K562 (cell line): Measurements from ENCODE around the gene FAM193A. TPM values are rescaled to one million over a fixed set of nuclear protein-coding genes. Genes with fewer than 3 reads are reported as not detected.

Source experiments
- ATAC-seq: fragments of 200-7000 bp; cut with Tn5 transposase; 3 replicates; pipeline ENCODE4 v1.9.1; 2020; ENCODE audit warnings: moderate library complexity
- BruUV-seq: library from RNA; stranded (reverse); fragments of 400-500 nt; replicated peaks from 2 replicates; lab custom pipeline; 2021; lab: Mats Ljungman, UMichigan
- CTCF ChIA-PET: fragments of 300-600 bp; formaldehyde crosslinking; extraction: SDS; loops from one replicate; lab custom pipeline; 2021; ENCODE audit warnings: low intra/inter-chr PET ratio; lab: Yijun Ruan, JAX
- POLR2A ChIA-PET: fragments of 300-600, 350-650 bp; sonication (Branson Sonifier 250); formaldehyde crosslinking; extraction: SDS; loops from one replicate; lab custom pipeline; 2021; ENCODE audit warnings: antibody characterized with exemption, inconsistent platforms; lab: Yijun Ruan, JAX
- DNase-seq, 4 experiments: peaks; one replicate each; pipeline versions ENCODE4 v3.0.0 to v3.0.0-alpha.2; 2011 to 2018; ENCODE audit warnings: low spot score in 3 of 4, mixed read lengths in 3 of 4; ENCODE audit errors: extremely low read depth in 1 of 4
- FAIRE-seq: peaks from 2 replicates; lab custom pipeline; 2011; peaks lifted over from hg19 to GRCh38; lab: Jason Lieb, UNC
- H2AFZ ChIP-seq: 2 replicates; pipeline ENCODE4 v1.6.0; 2011; ENCODE audit warnings: low read depth, low read length, control low read depth, inconsistent platforms
- H3K27ac ChIP-seq: fragments of 200-600 bp; 3 replicates; pipeline ENCODE4 v1.8.0; 2011; ENCODE audit warnings: low read depth, mild to moderate bottlenecking, control low read depth, inconsistent platforms, low read length, moderate library complexity, mixed read lengths; ENCODE audit errors: extremely low read depth
- H3K27me3 ChIP-seq, 2 experiments: fragments of 300-600 bp in 1 of 2; 2 replicates in 1 of 2; 3 replicates in 1 of 2; pipeline versions ENCODE4 v1.6.0 to v1.8.0; 2011; ENCODE audit warnings: inconsistent platforms in 2 of 2, low read length in 2 of 2, mild to moderate bottlenecking in 1 of 2, mixed read lengths in 1 of 2, moderate library complexity in 1 of 2; ENCODE audit not compliant: control insufficient read depth in 2 of 2, insufficient read depth in 2 of 2
- H3K36me3 ChIP-seq: fragments of 300-600 bp; 3 replicates; pipeline ENCODE4 v1.8.0; 2011; ENCODE audit warnings: mild to moderate bottlenecking, low read length, inconsistent platforms; ENCODE audit not compliant: control insufficient read depth, insufficient read depth
- H3K4me1 ChIP-seq, 2 experiments: fragments of 200-600 bp in 1 of 2; replicated peaks in 1 of 2; 2 replicates in 1 of 2; 3 replicates in 1 of 2; pipeline versions ENCODE4 v1.5.1 to v1.8.0; 2011; ENCODE audit warnings: inconsistent platforms in 2 of 2, low read length in 2 of 2, mild to moderate bottlenecking in 1 of 2, mixed read lengths in 1 of 2, moderate library complexity in 1 of 2; ENCODE audit not compliant: control insufficient read depth in 2 of 2, insufficient read depth in 2 of 2
- H3K4me2 ChIP-seq: 2 replicates; pipeline ENCODE4 v1.6.1; 2011; ENCODE audit warnings: low read length, control low read depth, inconsistent platforms, mixed read lengths; ENCODE audit not compliant: insufficient read depth
- H3K4me3 ChIP-seq: fragments of 200-600 bp; sonication (generic), shearing (Covaris generic); 2 replicates; pipeline ENCODE4 v1.5.1; 2016; ENCODE audit warnings: control low read depth, inconsistent platforms
- H3K79me2 ChIP-seq: fragments of 200-600 bp; 3 replicates; pipeline ENCODE4 v1.8.0; 2011; ENCODE audit warnings: low read length, inconsistent platforms; ENCODE audit not compliant: control insufficient read depth, insufficient read depth
- H3K9ac ChIP-seq, 2 experiments: 2 replicates each; pipeline versions ENCODE4 v1.6.0 to v1.6.1; 2011; ENCODE audit warnings: low read depth in 2 of 2, low read length in 2 of 2, control low read depth in 1 of 2, inconsistent platforms in 1 of 2, mild to moderate bottlenecking in 1 of 2, mixed read lengths in 1 of 2; ENCODE audit not compliant: insufficient read depth in 1 of 2
- H3K9me1 ChIP-seq: one replicate; pipeline ENCODE4 v1.6.0; 2011; ENCODE audit warnings: inconsistent platforms, mild to moderate bottlenecking, low read length, moderate library complexity; ENCODE audit not compliant: control insufficient read depth, insufficient read depth
- H3K9me3 ChIP-seq: replicated peaks from 2 replicates; pipeline ENCODE4 v1.5.1; 2011; ENCODE audit warnings: low read depth, low read length, inconsistent platforms; ENCODE audit not compliant: control insufficient read depth, insufficient read depth
- H4K20me1 ChIP-seq: replicated peaks from 2 replicates; pipeline ENCODE4 v1.6.1; 2011; ENCODE audit warnings: low read length, inconsistent platforms, mixed read lengths; ENCODE audit not compliant: control insufficient read depth, insufficient read depth
- HMG20A ChIP-seq: fragments of 450-650 bp; formaldehyde crosslinking; conservative IDR thresholded peaks from 2 replicates; pipeline ENCODE4 v1.4.0; 2020; ENCODE audit warnings: mild to moderate bottlenecking, mixed read lengths
- HOXB6 ChIP-seq: fragments of 250-450 bp; sonication (Bioruptor Pico); IDR thresholded peaks from 2 replicates; pipeline ENCODE4 v1.5.1; 2022; ENCODE audit warnings: mild to moderate bottlenecking, borderline replicate concordance
- JUND ChIP-seq, 2 experiments: IDR thresholded peaks; 2 replicates in 1 of 2; 3 replicates in 1 of 2; pipeline ENCODE4 v1.6.1; 2011; ENCODE audit warnings: borderline replicate concordance in 2 of 2, low read depth in 2 of 2, low read length in 2 of 2, improper control_type of control experiment in 1 of 2, missing biosample characterization in 1 of 2, missing genetic modification characterization in 1 of 2, missing genetic modification reagents in 1 of 2
- MEF2D ChIP-seq: conservative IDR thresholded peaks from 2 replicates; pipeline ENCODE4 v1.6.1; 2016; ENCODE audit warnings: low read depth, missing genetic modification characterization, missing compliant biosample characterization
- RAD51 ChIP-seq: fragments of 450-650 bp; IDR thresholded peaks from 2 replicates; pipeline ENCODE4 v1.7.1; 2016; ENCODE audit warnings: low read depth, mild to moderate bottlenecking, borderline replicate concordance
- SMARCE1 ChIP-seq: fragments of 450-650 bp; IDR thresholded peaks from 2 replicates; pipeline ENCODE4 v1.7.1; 2016; ENCODE audit warnings: mild to moderate bottlenecking
- ZNF212 ChIP-seq: fragments of 450-650 bp; formaldehyde crosslinking; IDR thresholded peaks from 2 replicates; pipeline ENCODE4 v1.4.0; 2020; ENCODE audit warnings: mild to moderate bottlenecking
- WGBS: fragments of 100-300 bp; shearing (Covaris generic); methylation state at CpG from one replicate; pipeline ENCODE4 v1.1.6; 2016; ENCODE audit warnings: low coverage, mixed read lengths; ENCODE audit not compliant: insufficient coverage; ENCODE audit errors: missing lambda C conversion rate; 5-methylcytosine and 5-hydroxymethylcytosine counted together
- in situ Hi-C: fragments of 300-500 bp; cut with MboI; formaldehyde crosslinking; loops from 4 replicates; pipeline ENCODE4 v1.15.0; 2018; ENCODE audit warnings: inconsistent platforms, mixed read lengths
- intact Hi-C: fragments of 100-400 bp; cut with micrococcal nuclease; formaldehyde crosslinking; loops from 2 replicates; pipeline ENCODE4 v1.14.2; 2022
- polyA plus RNA-seq, 8 experiments: library from polyadenylated mRNA; depleted of rRNA in 4 of 8; stranded (reverse) in 5 of 8; unstranded in 3 of 8; fragments of >200 nt; fragmentation: Nextera tagmentation in 2 of 8; fragmentation: Illumina TruSeq in 1 of 8; extraction: Ambion mirVana in 2 of 8; extraction: Trizol in 1 of 8; gene quantifications; 2 replicates each; pipeline versions ENCODE4 v1.2.1 to v1.2.3, GENCODE V29; 2011 to 2014; ENCODE audit warnings: inconsistent platforms in 1 of 8, missing spikeins in 1 of 8
- total RNA-seq, 7 experiments: library from RNA; depleted of rRNA in 6 of 7; stranded (reverse); fragments of >200 nt in 6 of 7; fragmentation: Illumina TruSeq in 2 of 7; extraction: Trizol in 2 of 7; gene quantifications; 2 replicates each; pipeline versions ENCODE4 v1.2.1 to v1.2.3, GENCODE V29; 2011 to 2021; ENCODE audit warnings: low replicate concordance in 1 of 7
- TF ChIP-seq, protein P1 (sequence below): fragments of 450-650 bp; IDR thresholded peaks from 2 replicates; pipeline ENCODE4 v1.6.1; 2018; ENCODE audit not compliant: partially characterized antibody
- TF ChIP-seq, protein P2 (sequence below), 2 experiments: fragments of 250-450 bp in 1 of 2; fragments of 450-650 bp in 1 of 2; sonication (Bioruptor Pico) in 1 of 2; IDR thresholded peaks; 2 replicates each; pipeline versions ENCODE4 v1.6.1 to v1.8.0; 2016 to 2021; ENCODE audit warnings: mild to moderate bottlenecking in 2 of 2, moderate library complexity in 2 of 2, missing compliant biosample characterization in 1 of 2, missing genetic modification characterization in 1 of 2
- TF ChIP-seq, protein P3 (sequence below): sonication (generic); formaldehyde crosslinking; IDR thresholded peaks from 2 replicates; pipeline ENCODE4 v1.8.1; 2023; ENCODE audit warnings: mild to moderate bottlenecking, missing genetic modification reagents
- TF ChIP-seq, protein P4 (sequence below): fragments of 250-450 bp; sonication (Bioruptor Pico); IDR thresholded peaks from 2 replicates; pipeline ENCODE4 v1.5.0; 2021

Gene FAM193A
- total and polyA plus RNA-seq, 9 of the 15 experiments (the other 6 are each of a cell fraction or from before 2014, with no cell fraction given), result 0.46 to 24.6 (median 9.6) TPM

DNA sequence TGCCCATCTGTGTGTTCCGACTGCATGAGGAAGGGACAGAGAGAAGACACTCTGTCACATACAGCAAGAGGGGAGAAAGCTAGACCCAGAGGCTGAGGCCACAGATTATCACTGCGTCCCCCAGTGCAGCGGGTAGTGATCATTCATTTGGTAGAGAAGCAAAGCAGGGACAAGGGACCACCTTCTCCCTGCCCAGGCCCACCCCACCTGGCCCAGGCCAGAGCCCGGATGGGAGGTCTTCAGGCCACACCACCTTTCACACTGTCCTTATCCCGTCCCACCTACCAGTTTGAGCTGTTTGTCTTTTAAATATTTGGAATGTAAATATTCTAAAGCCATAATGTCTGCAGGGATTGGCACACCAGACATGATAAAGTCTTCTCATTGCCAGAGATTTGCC lies 209.1 kb downstream of the FAM193A start:
- WGBS, result 85% methylated on average over 5 of the region's 5 CpGs
- H3K79me2 ChIP-seq, result peaks cover 8% of the 10 kb centered on the region; the same call in 1 of the 3 replicates
- TF ChIP-seq, protein P1, sequence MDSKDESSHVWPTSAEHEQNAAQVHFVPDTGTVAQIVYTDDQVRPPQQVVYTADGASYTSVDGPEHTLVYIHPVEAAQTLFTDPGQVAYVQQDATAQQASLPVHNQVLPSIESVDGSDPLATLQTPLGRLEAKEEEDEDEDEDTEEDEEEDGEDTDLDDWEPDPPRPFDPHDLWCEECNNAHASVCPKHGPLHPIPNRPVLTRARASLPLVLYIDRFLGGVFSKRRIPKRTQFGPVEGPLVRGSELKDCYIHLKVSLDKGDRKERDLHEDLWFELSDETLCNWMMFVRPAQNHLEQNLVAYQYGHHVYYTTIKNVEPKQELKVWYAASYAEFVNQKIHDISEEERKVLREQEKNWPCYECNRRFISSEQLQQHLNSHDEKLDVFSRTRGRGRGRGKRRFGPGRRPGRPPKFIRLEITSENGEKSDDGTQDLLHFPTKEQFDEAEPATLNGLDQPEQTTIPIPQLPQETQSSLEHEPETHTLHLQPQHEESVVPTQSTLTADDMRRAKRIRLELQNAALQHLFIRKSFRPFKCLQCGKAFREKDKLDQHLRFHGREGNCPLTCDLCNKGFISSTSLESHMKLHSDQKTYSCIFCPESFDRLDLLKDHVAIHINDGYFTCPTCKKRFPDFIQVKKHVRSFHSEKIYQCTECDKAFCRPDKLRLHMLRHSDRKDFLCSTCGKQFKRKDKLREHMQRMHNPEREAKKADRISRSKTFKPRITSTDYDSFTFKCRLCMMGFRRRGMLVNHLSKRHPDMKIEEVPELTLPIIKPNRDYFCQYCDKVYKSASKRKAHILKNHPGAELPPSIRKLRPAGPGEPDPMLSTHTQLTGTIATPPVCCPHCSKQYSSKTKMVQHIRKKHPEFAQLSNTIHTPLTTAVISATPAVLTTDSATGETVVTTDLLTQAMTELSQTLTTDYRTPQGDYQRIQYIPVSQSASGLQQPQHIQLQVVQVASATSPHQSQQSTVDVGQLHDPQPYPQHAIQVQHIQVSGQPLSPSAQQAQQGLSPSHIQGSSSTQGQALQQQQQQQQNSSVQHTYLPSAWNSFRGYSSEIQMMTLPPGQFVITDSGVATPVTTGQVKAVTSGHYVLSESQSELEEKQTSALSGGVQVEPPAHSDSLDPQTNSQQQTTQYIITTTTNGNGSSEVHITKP, result no peak
- no peak for TF ChIP-seq HOXB6
- no peak for TF ChIP-seq SMARCE1
- TF ChIP-seq, protein P2, sequence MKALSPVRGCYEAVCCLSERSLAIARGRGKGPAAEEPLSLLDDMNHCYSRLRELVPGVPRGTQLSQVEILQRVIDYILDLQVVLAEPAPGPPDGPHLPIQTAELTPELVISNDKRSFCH (CRISPR knock-in tag; IDR thresholded peaks at IDR 0.05), result no peak
- TF ChIP-seq, protein P2 (tag; IDR thresholded peaks at IDR 0.05), result no peak
- no peak for TF ChIP-seq MEF2D
- no peak for TF ChIP-seq RAD51
- TF ChIP-seq, protein P3, sequence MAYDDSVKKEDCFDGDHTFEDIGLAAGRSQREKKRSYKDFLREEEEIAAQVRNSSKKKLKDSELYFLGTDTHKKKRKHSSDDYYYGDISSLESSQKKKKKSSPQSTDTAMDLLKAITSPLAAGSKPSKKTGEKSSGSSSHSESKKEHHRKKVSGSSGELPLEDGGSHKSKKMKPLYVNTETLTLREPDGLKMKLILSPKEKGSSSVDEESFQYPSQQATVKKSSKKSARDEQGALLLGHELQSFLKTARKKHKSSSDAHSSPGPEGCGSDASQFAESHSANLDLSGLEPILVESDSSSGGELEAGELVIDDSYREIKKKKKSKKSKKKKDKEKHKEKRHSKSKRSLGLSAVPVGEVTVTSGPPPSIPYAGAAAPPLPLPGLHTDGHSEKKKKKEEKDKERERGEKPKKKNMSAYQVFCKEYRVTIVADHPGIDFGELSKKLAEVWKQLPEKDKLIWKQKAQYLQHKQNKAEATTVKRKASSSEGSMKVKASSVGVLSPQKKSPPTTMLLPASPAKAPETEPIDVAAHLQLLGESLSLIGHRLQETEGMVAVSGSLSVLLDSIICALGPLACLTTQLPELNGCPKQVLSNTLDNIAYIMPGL, result no peak
- no peak for TF ChIP-seq HMG20A (CRISPR knock-in tag)
- TF ChIP-seq, protein P4, sequence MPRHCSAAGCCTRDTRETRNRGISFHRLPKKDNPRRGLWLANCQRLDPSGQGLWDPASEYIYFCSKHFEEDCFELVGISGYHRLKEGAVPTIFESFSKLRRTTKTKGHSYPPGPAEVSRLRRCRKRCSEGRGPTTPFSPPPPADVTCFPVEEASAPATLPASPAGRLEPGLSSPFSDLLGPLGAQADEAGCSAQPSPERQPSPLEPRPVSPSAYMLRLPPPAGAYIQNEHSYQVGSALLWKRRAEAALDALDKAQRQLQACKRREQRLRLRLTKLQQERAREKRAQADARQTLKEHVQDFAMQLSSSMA (CRISPR knock-in tag), result no peak
- TF ChIP-seq ZNF212, result no peak
- no peak for TF ChIP-seq JUND (IDR thresholded peaks at IDR 0.05; ENCODE audit: borderline replicate concordance, low read depth, low read length)
- no peak for TF ChIP-seq JUND (tag; IDR thresholded peaks at IDR 0.05; ENCODE audit: borderline replicate concordance, low read depth, low read length)
- peaks cover 2 to 14% of the 10 kb centered on the region in 2 experiments; a peak in 3 of 5 replicates for H3K4me1 ChIP-seq
- H3K36me3 ChIP-seq, result peaks cover 69% of the 10 kb centered on the region; the same call in 2 of the 3 replicates
- POLR2A ChIA-PET, result interaction anchor here (1.3 kb wide), 2 partner anchors 11 to 18 kb away, joined by 3 to 5 read pairs; partner anchors contain the start of gene TNIP2
- no TSS peak for BruUV-seq
- CTCF ChIA-PET, result no interaction called here
- no peak overlapping the region; the same call in 2 of the 3 replicates for H3K27ac ChIP-seq
- no peak for ATAC-seq
- H3K4me3 ChIP-seq, result no peak overlapping the region
- no peak overlapping the region for H2AFZ ChIP-seq
- DNase-seq, result no peak
- H3K27me3 ChIP-seq, result no peaks in the 10 kb centered on the region
- no peak overlapping the region; a peak in 1 of 4 replicates for H3K9ac ChIP-seq
- no peaks in the 10 kb centered on the region for H3K9me1 ChIP-seq
- intact Hi-C loops, result no loop called here
- FAIRE-seq, result no peak
- H3K9me3 ChIP-seq, result no peaks in the 10 kb centered on the region
- H4K20me1 ChIP-seq, result no peaks in the 10 kb centered on the region; the same call in 1 of the 2 replicates
- in situ Hi-C loops, result no loop called here
- no peak overlapping the region for H3K4me2 ChIP-seq
